H1 (cell line): Measurements from ENCODE around the gene DENND4A.

ENCODE experiments used
- CREB1 ChIP-seq: IDR thresholded peaks from 2 replicates; pipeline ENCODE4 v1.6.1; 2012; ENCODE audit warnings: inconsistent platforms
- EGR1 ChIP-seq: IDR thresholded peaks from 2 replicates; pipeline ENCODE4 v1.6.1; 2011; ENCODE audit warnings: low read depth, low read length, borderline replicate concordance
- GABPA ChIP-seq: IDR thresholded peaks from 2 replicates; pipeline ENCODE4 v1.6.1; 2011; ENCODE audit warnings: mild to moderate bottlenecking, low read length, moderate library complexity, borderline replicate concordance; ENCODE audit not compliant: insufficient read depth
- POLR2A ChIP-seq, 2 experiments: IDR thresholded peaks; 1 replicate in 1 of 2; 2 replicates in 1 of 2; pipeline ENCODE4 v1.6.1; 2011; ENCODE audit warnings: low read depth in 2 of 2, low read length in 2 of 2, mild to moderate bottlenecking in 2 of 2; ENCODE audit errors: control extremely low read depth in 1 of 2
- RNF2 ChIP-seq: fragments of 200-900, 300-1000 bp; sonication (generic); IDR thresholded peaks from 2 replicates; pipeline ENCODE4 v1.7.1; 2016; ENCODE audit warnings: borderline replicate concordance, low read depth, mild to moderate bottlenecking, antibody characterized with exemption, low read length; ENCODE audit not compliant: poor library complexity, severe bottlenecking; ENCODE audit errors: missing control alignments
- TAF1 ChIP-seq: IDR thresholded peaks from 2 replicates; pipeline ENCODE4 v1.6.1; 2011; ENCODE audit warnings: mild to moderate bottlenecking, low read depth, low read length
- TF ChIP-seq, protein P1 (sequence below): IDR thresholded peaks from 2 replicates; pipeline ENCODE4 v1.6.1; 2012; ENCODE audit warnings: low read length, inconsistent platforms
- TF ChIP-seq, protein P2 (sequence below), 3 experiments: IDR thresholded peaks; 1 replicate in 2 of 3; 2 replicates in 1 of 3; pipeline versions ENCODE4 v1.5.1 to v1.6.1; 2011; ENCODE audit warnings: low read length in 3 of 3, mild to moderate bottlenecking in 3 of 3, inconsistent platforms in 2 of 3, low read depth in 1 of 3, moderate library complexity in 1 of 3; ENCODE audit not compliant: insufficient read depth in 1 of 3; ENCODE audit errors: control extremely low read depth in 1 of 3

DNA sequence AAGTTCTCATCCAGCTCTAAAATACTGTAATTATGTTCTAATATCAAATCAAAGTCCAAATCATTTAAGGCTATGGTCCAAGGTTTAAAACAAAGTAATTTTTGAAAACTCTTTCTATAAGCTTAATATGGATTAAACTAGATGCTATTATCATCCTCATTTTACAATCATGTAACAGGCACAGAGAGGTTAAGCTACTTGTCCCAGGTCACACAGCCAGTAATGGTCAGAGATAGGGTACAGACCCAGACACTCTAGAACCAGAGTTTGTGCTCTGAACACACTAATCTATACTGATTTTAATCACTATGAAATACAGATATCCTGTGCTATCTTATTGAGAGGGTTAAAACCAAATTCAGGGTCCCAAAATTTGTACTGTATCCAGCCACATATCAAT is 44.8 kb downstream of the DENND4A start:
- TF ChIP-seq RNF2 (no peak), EGR1 (no peak), CREB1 (no peak), TAF1 (no peak), GABPA (no peak), POLR2A (IDR thresholded peaks at IDR 0.05; ENCODE audit: control extremely low read depth in 1 of 2, low read depth in 2 of 2, low read length in 2 of 2) (no peak)
- TF ChIP-seq, protein P1, sequence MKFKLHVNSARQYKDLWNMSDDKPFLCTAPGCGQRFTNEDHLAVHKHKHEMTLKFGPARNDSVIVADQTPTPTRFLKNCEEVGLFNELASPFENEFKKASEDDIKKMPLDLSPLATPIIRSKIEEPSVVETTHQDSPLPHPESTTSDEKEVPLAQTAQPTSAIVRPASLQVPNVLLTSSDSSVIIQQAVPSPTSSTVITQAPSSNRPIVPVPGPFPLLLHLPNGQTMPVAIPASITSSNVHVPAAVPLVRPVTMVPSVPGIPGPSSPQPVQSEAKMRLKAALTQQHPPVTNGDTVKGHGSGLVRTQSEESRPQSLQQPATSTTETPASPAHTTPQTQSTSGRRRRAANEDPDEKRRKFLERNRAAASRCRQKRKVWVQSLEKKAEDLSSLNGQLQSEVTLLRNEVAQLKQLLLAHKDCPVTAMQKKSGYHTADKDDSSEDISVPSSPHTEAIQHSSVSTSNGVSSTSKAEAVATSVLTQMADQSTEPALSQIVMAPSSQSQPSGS: no peak
- TF ChIP-seq, protein P2, sequence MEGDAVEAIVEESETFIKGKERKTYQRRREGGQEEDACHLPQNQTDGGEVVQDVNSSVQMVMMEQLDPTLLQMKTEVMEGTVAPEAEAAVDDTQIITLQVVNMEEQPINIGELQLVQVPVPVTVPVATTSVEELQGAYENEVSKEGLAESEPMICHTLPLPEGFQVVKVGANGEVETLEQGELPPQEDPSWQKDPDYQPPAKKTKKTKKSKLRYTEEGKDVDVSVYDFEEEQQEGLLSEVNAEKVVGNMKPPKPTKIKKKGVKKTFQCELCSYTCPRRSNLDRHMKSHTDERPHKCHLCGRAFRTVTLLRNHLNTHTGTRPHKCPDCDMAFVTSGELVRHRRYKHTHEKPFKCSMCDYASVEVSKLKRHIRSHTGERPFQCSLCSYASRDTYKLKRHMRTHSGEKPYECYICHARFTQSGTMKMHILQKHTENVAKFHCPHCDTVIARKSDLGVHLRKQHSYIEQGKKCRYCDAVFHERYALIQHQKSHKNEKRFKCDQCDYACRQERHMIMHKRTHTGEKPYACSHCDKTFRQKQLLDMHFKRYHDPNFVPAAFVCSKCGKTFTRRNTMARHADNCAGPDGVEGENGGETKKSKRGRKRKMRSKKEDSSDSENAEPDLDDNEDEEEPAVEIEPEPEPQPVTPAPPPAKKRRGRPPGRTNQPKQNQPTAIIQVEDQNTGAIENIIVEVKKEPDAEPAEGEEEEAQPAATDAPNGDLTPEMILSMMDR (IDR thresholded peaks at IDR 0.05; ENCODE audit: control extremely low read depth in 1 of 3, insufficient read depth in 1 of 3, low read depth in 1 of 3, low read length in 3 of 3): no peak
